Fibroblast of pulmonary artery (primary cell): ENCODE data around the gene AREL1.

ENCODE experiments used
- DNase-seq: peaks from one replicate; pipeline ENCODE4 v3.0.0-alpha.2; 2010; ENCODE audit warnings: low read depth
- H3K4me3 ChIP-seq: replicated peaks from 2 replicates; pipeline ENCODE4 v1.5.1; 2011; ENCODE audit warnings: low read depth, mild to moderate bottlenecking, control low read depth, low read length, moderate library complexity
- CTCF ChIP-seq: IDR thresholded peaks from 2 replicates; pipeline ENCODE4 v1.5.1; 2011; ENCODE audit warnings: mild to moderate bottlenecking, control low read depth, low read length, inconsistent platforms; ENCODE audit errors: missing control alignments

Gene AREL1

GRCh38 chr14:74647678-74648461 lies 65.0 kb downstream of the AREL1 start:
- H3K4me3 ChIP-seq = no peak overlapping the region
- DNase-seq = no peak

GRCh38 chr14:74647061-74647677 lies 65.7 kb downstream of the AREL1 start:
- no peak overlapping the region for H3K4me3 ChIP-seq
- DNase-seq = no peak
- no peak for TF ChIP-seq CTCF

More at GRCh38 chr14:74647678-74648461, 65.0 kb downstream of the AREL1 start:
- no peak for TF ChIP-seq CTCF

GRCh38 chr14:74645756-74646470 lies 67.0 kb downstream of the AREL1 start:
- DNase-seq = no peak
- TF ChIP-seq CTCF = no peak
- no peak overlapping the region for H3K4me3 ChIP-seq

GRCh38 chr14:74645244-74645643 lies 67.6 kb downstream of the AREL1 start:
- no peak overlapping the region for H3K4me3 ChIP-seq
- TF ChIP-seq CTCF = no peak
- peak; percentile 49 for DNase-seq

- DNase-seq = no peak
- no peak for TF ChIP-seq CTCF
- H3K4me3 ChIP-seq = no peak overlapping the region
Observed at GRCh38 chr14:74641601-74642391, 71.1 kb downstream of the AREL1 start.

GRCh38 chr14:74638966-74639365 lies 73.9 kb downstream of the AREL1 start:
- peak; percentile 78 for DNase-seq
- TF ChIP-seq CTCF = no peak
- no peak overlapping the region for H3K4me3 ChIP-seq
